IPS DF 6.9 (cell line): Measurements from ENCODE around the gene TPO.

Experiments used
- DNase-seq: peaks from one replicate; pipeline ENCODE4 v3.0.0-alpha.2; 2013; ENCODE audit warnings: low read depth, low spot score
- H3K27ac ChIP-seq: one replicate; pipeline ENCODE4 v1.5.1; 2013; ENCODE audit warnings: low read length, control low read depth
- H3K27me3 ChIP-seq: 2 replicates; pipeline ENCODE4 v1.6.1; 2013; ENCODE audit warnings: mild to moderate bottlenecking, low read length; ENCODE audit not compliant: control insufficient read depth, insufficient read depth
- H3K36me3 ChIP-seq: 2 replicates; pipeline ENCODE4 v1.6.1; 2013; ENCODE audit warnings: low read length; ENCODE audit not compliant: control insufficient read depth, insufficient read depth
- H3K4me1 ChIP-seq: 2 replicates; pipeline ENCODE4 v1.6.1; 2013; ENCODE audit warnings: low read length; ENCODE audit not compliant: control insufficient read depth, insufficient read depth
- H3K4me3 ChIP-seq: 2 replicates; pipeline ENCODE4 v1.5.1; 2013; ENCODE audit warnings: mild to moderate bottlenecking, low read length
- H3K9me3 ChIP-seq: 2 replicates; pipeline ENCODE4 v1.6.1; 2013; ENCODE audit warnings: low read length, inconsistent platforms; ENCODE audit not compliant: control insufficient read depth, insufficient read depth
- WGBS: extraction: QIAGEN DNeasy Blood & Tissue Kit; methylation state at CpG from one replicate; pipeline ENCODE4 v1.1.7; 2013; ENCODE audit warnings: mixed read lengths, missing lambda C conversion rate; ENCODE audit not compliant: insufficient read length, insufficient coverage; 5-methylcytosine and 5-hydroxymethylcytosine counted together

TPO gene

GRCh38 chr2:1413156-1413710, at the start of gene TPO:
TPO (plus strand) TSS chr2:1413463; CDS start chr2:1414409, 946 bp downstream.
- no CpG with 5 or more reads among the region's 15 CpGs for WGBS
- Histone ChIP-seq H3K36me3 (no peaks in the 10 kb centered on the region), H3K4me3 (no peak within 1 kb of the TSS), H3K27me3 (no peaks in the 10 kb centered on the region), H3K9me3 (no peaks in the 10 kb centered on the region), H3K27ac (no peak within 1 kb of the TSS), H3K4me1 (no peaks in the 10 kb centered on the region)
- DNase-seq: no peak

GRCh38 chr2:1366546-1367134, 46.6 kb upstream of the TPO start:
- H3K36me3 ChIP-seq: no peaks in the 10 kb centered on the region
- no peak overlapping the region for H3K4me3 ChIP-seq
- no peaks in the 10 kb centered on the region for H3K4me1 ChIP-seq
- H3K9me3 ChIP-seq: no peaks in the 10 kb centered on the region
- H3K27ac ChIP-seq: no peak overlapping the region
- no peak for DNase-seq
- no CpG with 5 or more reads among the region's 20 CpGs for WGBS
- H3K27me3 ChIP-seq: no peaks in the 10 kb centered on the region

GRCh38 chr2:1367601-1368000, 45.7 kb upstream of the TPO start:
- no CpG with 5 or more reads among the region's 9 CpGs for WGBS
- no peak for DNase-seq
- no peaks in the 10 kb centered on the region for H3K4me1 ChIP-seq
- no peak overlapping the region for H3K4me3 ChIP-seq
- no peaks in the 10 kb centered on the region for H3K36me3 ChIP-seq
- no peaks in the 10 kb centered on the region for H3K9me3 ChIP-seq
- no peaks in the 10 kb centered on the region for H3K27me3 ChIP-seq
- H3K27ac ChIP-seq: no peak overlapping the region

- H3K4me1 ChIP-seq: no peaks in the 10 kb centered on the region
- no peak overlapping the region for H3K4me3 ChIP-seq
- no peak overlapping the region for H3K27ac ChIP-seq
- WGBS: no CpG with 5 or more reads among the region's 10 CpGs
- no peaks in the 10 kb centered on the region for H3K9me3 ChIP-seq
- DNase-seq: no peak
- no peaks in the 10 kb centered on the region for H3K27me3 ChIP-seq
- no peaks in the 10 kb centered on the region for H3K36me3 ChIP-seq
Observed at GRCh38 chr2:1369905-1370304, 43.4 kb upstream of the TPO start.

- Histone ChIP-seq H3K9me3 (no peaks in the 10 kb centered on the region), H3K4me3 (no peak overlapping the region), H3K4me1 (no peaks in the 10 kb centered on the region), H3K27ac (no peak overlapping the region), H3K36me3 (no peaks in the 10 kb centered on the region), H3K27me3 (no peaks in the 10 kb centered on the region)
- no peak for DNase-seq
- no CpG with 5 or more reads among the region's 4 CpGs for WGBS
Observed at GRCh38 chr2:1370461-1370860, 42.8 kb upstream of the TPO start.

GRCh38 chr2:1371082-1371481, 42.2 kb upstream of the TPO start:
- H3K36me3 ChIP-seq: no peaks in the 10 kb centered on the region
- no peak overlapping the region for H3K27ac ChIP-seq
- H3K9me3 ChIP-seq: no peaks in the 10 kb centered on the region
- DNase-seq: no peak
- H3K4me3 ChIP-seq: no peak overlapping the region
- WGBS: no CpG with 5 or more reads among the region's 11 CpGs
- H3K27me3 ChIP-seq: no peaks in the 10 kb centered on the region
- no peaks in the 10 kb centered on the region for H3K4me1 ChIP-seq

GRCh38 chr2:1373830-1374229, 39.4 kb upstream of the TPO start:
- no peaks in the 10 kb centered on the region for H3K9me3 ChIP-seq
- H3K4me1 ChIP-seq: no peaks in the 10 kb centered on the region

GRCh38 chr2:1374287-1374686, 39.0 kb upstream of the TPO start:
- DNase-seq: no peak
- Histone ChIP-seq H3K9me3 (no peaks in the 10 kb centered on the region), H3K4me3 (no peak overlapping the region), H3K27me3 (no peaks in the 10 kb centered on the region), H3K4me1 (no peaks in the 10 kb centered on the region), H3K27ac (no peak overlapping the region), H3K36me3 (no peaks in the 10 kb centered on the region)
- whole genome bisulfite sequencing: no CpG with 5 or more reads among the region's 11 CpGs

More at GRCh38 chr2:1373830-1374229, 39.4 kb upstream of the TPO start:
- Histone ChIP-seq H3K36me3 (no peaks in the 10 kb centered on the region), H3K27ac (no peak overlapping the region), H3K27me3 (no peaks in the 10 kb centered on the region), H3K4me3 (no peak overlapping the region)
- no peak for DNase-seq
- WGBS: no CpG with 5 or more reads among the region's 12 CpGs

- no CpG with 5 or more reads among the region's 14 CpGs for WGBS
- no peak overlapping the region for H3K4me3 ChIP-seq
- no peaks in the 10 kb centered on the region for H3K9me3 ChIP-seq
- H3K27me3 ChIP-seq: no peaks in the 10 kb centered on the region
- H3K36me3 ChIP-seq: no peaks in the 10 kb centered on the region
- H3K4me1 ChIP-seq: no peaks in the 10 kb centered on the region
- no peak overlapping the region for H3K27ac ChIP-seq
- no peak for DNase-seq
Observed at GRCh38 chr2:1375794-1376193, 37.5 kb upstream of the TPO start.

GRCh38 chr2:1377473-1377872, 35.8 kb upstream of the TPO start:
- Histone ChIP-seq H3K4me1 (no peaks in the 10 kb centered on the region), H3K9me3 (no peaks in the 10 kb centered on the region), H3K27me3 (no peaks in the 10 kb centered on the region), H3K27ac (no peak overlapping the region), H3K4me3 (no peak overlapping the region), H3K36me3 (no peaks in the 10 kb centered on the region)
- no CpG with 5 or more reads among the region's 6 CpGs for WGBS
- DNase-seq: no peak
